GM12878 (cell line): ENCODE measurements around the gene RAPGEF1. TPM values are rescaled to one million over a fixed set of nuclear protein-coding genes. Genes with fewer than 3 reads are reported as not detected.

Source experiments
- ATAC-seq: fragments of 200-7000 bp; cut with Tn5 transposase; 3 replicates; pipeline ENCODE4 v1.9.1; 2020; ENCODE audit warnings: mild to moderate bottlenecking, moderate library complexity
- BruUV-seq: library from RNA; stranded (reverse); fragments of 400-500 nt; replicated peaks from 2 replicates; lab custom pipeline; 2021; lab: Mats Ljungman, UMichigan
- CTCF ChIA-PET: fragments of 300-600 bp; sonication (Branson Sonifier 250); formaldehyde crosslinking; extraction: SDS; loops from one replicate; lab custom pipeline; 2021; ENCODE audit warnings: inconsistent platforms; lab: Yijun Ruan, JAX
- POLR2A ChIA-PET: fragments of 350-600 bp; formaldehyde crosslinking; extraction: SDS; loops from one replicate; lab custom pipeline; 2021; ENCODE audit warnings: inconsistent platforms; lab: Charles Lee
- RAD21 ChIA-PET: fragments of 300-600 bp; sonication (Branson Sonifier 250); formaldehyde crosslinking; loops from one replicate; lab custom pipeline; 2023; ENCODE audit warnings: antibody characterized with exemption; ENCODE audit not compliant: unreplicated experiment; lab: Charles Lee
- SMC1A ChIA-PET: fragments of 300-600 bp; sonication (Branson Sonifier 250); formaldehyde crosslinking; loops from one replicate; lab custom pipeline; 2023; ENCODE audit not compliant: unreplicated experiment, uncharacterized antibody; lab: Charles Lee
- DNase-seq: peaks from one replicate; pipeline ENCODE4 v3.0.0-alpha.2; 2011; ENCODE audit warnings: low read depth, low spot score
- FAIRE-seq: peaks from 3 replicates; lab custom pipeline; 2011; peaks lifted over from hg19 to GRCh38; lab: Jason Lieb, UNC
- H2AFZ ChIP-seq: 2 replicates; pipeline ENCODE4 v1.6.0; 2011; ENCODE audit warnings: low read depth, low read length, control low read depth; ENCODE audit not compliant: control insufficient read depth
- H3K27ac ChIP-seq: 2 replicates; pipeline ENCODE4 v1.5.1; 2011; ENCODE audit warnings: control low read depth; ENCODE audit not compliant: control insufficient read depth, insufficient read depth
- H3K27me3 ChIP-seq, 2 experiments: replicated peaks in 1 of 2; 2 replicates each; pipeline versions ENCODE4 v1.6.0 to v1.6.1; 2011; ENCODE audit warnings: low read length in 1 of 2; ENCODE audit not compliant: control insufficient read depth in 2 of 2, insufficient read depth in 2 of 2
- H3K36me3 ChIP-seq, 2 experiments: 2 replicates each; pipeline ENCODE4 v1.5.1; 2011; ENCODE audit warnings: low read length in 1 of 2; ENCODE audit not compliant: control insufficient read depth in 2 of 2, insufficient read depth in 2 of 2
- H3K4me1 ChIP-seq: 2 replicates; pipeline ENCODE4 v1.6.1; 2011; ENCODE audit warnings: mild to moderate bottlenecking, low read length, moderate library complexity, mixed read lengths; ENCODE audit not compliant: control insufficient read depth, insufficient read depth
- H3K4me2 ChIP-seq: 2 replicates; pipeline ENCODE4 v1.6.0; 2011; ENCODE audit warnings: control low read depth; ENCODE audit not compliant: control insufficient read depth, insufficient read depth
- H3K4me3 ChIP-seq: fragments of 200-600 bp; sonication (generic); 2 replicates; pipeline ENCODE4 v1.5.1; 2016
- H3K79me2 ChIP-seq: 2 replicates; pipeline ENCODE4 v1.6.0; 2011; ENCODE audit warnings: low read length; ENCODE audit not compliant: control insufficient read depth, insufficient read depth
- H3K9ac ChIP-seq: 2 replicates; pipeline ENCODE4 v1.8.0; 2011; ENCODE audit warnings: low read length, control low read depth, mixed read lengths; ENCODE audit not compliant: control insufficient read depth, insufficient read depth
- H3K9me3 ChIP-seq: replicated peaks from 3 replicates; pipeline ENCODE4 v1.5.1; 2011; ENCODE audit warnings: mild to moderate bottlenecking, low read length; ENCODE audit not compliant: control insufficient read depth, insufficient read depth
- H4K20me1 ChIP-seq: 2 replicates; pipeline ENCODE4 v1.6.0; 2011; ENCODE audit not compliant: control insufficient read depth, insufficient read depth
- BCL11A ChIP-seq: IDR thresholded peaks from 2 replicates; pipeline ENCODE4 v1.6.1; 2011; ENCODE audit warnings: low read depth, low read length
- ELK1 ChIP-seq: IDR thresholded peaks from 2 replicates; pipeline ENCODE4 v1.6.1; 2012; ENCODE audit warnings: low read depth, low read length, improper control_type of control experiment
- HDGF ChIP-seq: fragments of 450-650 bp; IDR thresholded peaks from 2 replicates; pipeline ENCODE4 v1.6.1; 2016; ENCODE audit warnings: antibody characterized with exemption
- LARP7 ChIP-seq: fragments of 450-650 bp; IDR thresholded peaks from 2 replicates; pipeline ENCODE4 v1.6.1; 2017; ENCODE audit warnings: mild to moderate bottlenecking
- MTA3 ChIP-seq: IDR thresholded peaks from 2 replicates; pipeline ENCODE4 v1.6.1; 2012; ENCODE audit warnings: low read length, inconsistent platforms, borderline replicate concordance
- NFYB ChIP-seq: IDR thresholded peaks from 2 replicates; pipeline ENCODE4 v1.6.1; 2011; ENCODE audit warnings: low read depth, mild to moderate bottlenecking, low read length, improper control_type of control experiment, moderate library complexity; ENCODE audit not compliant: insufficient read depth
- POU2F2 ChIP-seq: IDR thresholded peaks from 3 replicates; pipeline ENCODE4 v1.6.1; 2011; ENCODE audit warnings: low read depth, mild to moderate bottlenecking, low read length, borderline replicate concordance
- RELA ChIP-seq: fragments of 450-650 bp; IDR thresholded peaks from 2 replicates; pipeline ENCODE4 v1.8.0; 2014; ENCODE audit warnings: borderline replicate concordance; ENCODE audit not compliant: partially characterized antibody
- SP1 ChIP-seq: IDR thresholded peaks from one replicate; pipeline ENCODE4 v1.6.1; 2011; ENCODE audit warnings: low read depth, low read length
- TCF12 ChIP-seq: IDR thresholded peaks from 2 replicates; pipeline ENCODE4 v1.6.1; 2011; ENCODE audit warnings: low read depth, mild to moderate bottlenecking, low read length
- TCF3 ChIP-seq: IDR thresholded peaks from 2 replicates; pipeline ENCODE4 v1.6.1; 2012; ENCODE audit warnings: low read depth, mild to moderate bottlenecking, low read length, borderline replicate concordance; ENCODE audit not compliant: insufficient read depth
- TCF7 ChIP-seq: IDR thresholded peaks from 2 replicates; pipeline ENCODE4 v1.6.1; 2014; ENCODE audit warnings: antibody characterized with exemption, borderline replicate concordance
- YBX1 ChIP-seq: fragments of 450-650 bp; IDR thresholded peaks from 2 replicates; pipeline ENCODE4 v1.6.1; 2016; ENCODE audit warnings: antibody characterized with exemption
- ZNF24 ChIP-seq: fragments of 450-650 bp; IDR thresholded peaks from 2 replicates; pipeline ENCODE4 v1.6.1; 2017; ENCODE audit warnings: antibody characterized with exemption, mild to moderate bottlenecking
- WGBS: methylation state at CpG from one replicate; pipeline ENCODE4 v1.1.6; 2016; ENCODE audit warnings: low lambda C conversion rate; ENCODE audit not compliant: insufficient replicate concordance, insufficient coverage; ENCODE audit errors: missing lambda C conversion rate; 5-methylcytosine and 5-hydroxymethylcytosine counted together
- in situ Hi-C: fragments of 300-500 bp; cut with MboI; formaldehyde crosslinking; loops from 9 replicates; pipeline ENCODE4 v1.14.3; 2018; ENCODE audit warnings: mixed read lengths
- intact Hi-C: fragments of 100-400 bp; cut with micrococcal nuclease; formaldehyde crosslinking; loops from one replicate; pipeline ENCODE4 v1.14.2; 2022; ENCODE audit not compliant: unreplicated experiment
- polyA plus RNA-seq, 11 experiments: library from polyadenylated mRNA; depleted of rRNA in 4 of 11; unstranded in 6 of 11; stranded (reverse) in 5 of 11; fragments of >200 nt; fragmentation: Nextera tagmentation in 4 of 11; fragmentation: Illumina TruSeq in 1 of 11; extraction: Ambion mirVana in 4 of 11; extraction: Trizol in 1 of 11; gene quantifications; 1 replicate in 1 of 11; 2 replicates in 10 of 11; pipeline versions ENCODE4 v1.2.1 to v1.2.3, GENCODE V29; 2011 to 2016; ENCODE audit warnings: inconsistent platforms in 2 of 11, missing spikeins in 2 of 11, low read depth in 1 of 11
- total RNA-seq, 4 experiments: library from RNA; depleted of rRNA in 3 of 4; stranded (reverse); fragments of >200 nt in 3 of 4; fragmentation: Illumina TruSeq in 1 of 4; extraction: Trizol in 1 of 4; gene quantifications; 2 replicates each; pipeline versions ENCODE4 v1.2.1 to v1.2.3, GENCODE V29; 2013 to 2021
- TF ChIP-seq, protein P1 (sequence below): fragments of 450-650 bp; formaldehyde crosslinking; IDR thresholded peaks from 2 replicates; pipeline ENCODE4 v1.5.0; 2022; ENCODE audit warnings: mild to moderate bottlenecking, missing genetic modification characterization

The RAPGEF1 gene
- total and polyA plus RNA-seq, 10 of the 15 experiments (the other 5 are each of a cell fraction or from before 2014, with no cell fraction given), result 0.42 to 113 (median 45.9) TPM

DNA sequence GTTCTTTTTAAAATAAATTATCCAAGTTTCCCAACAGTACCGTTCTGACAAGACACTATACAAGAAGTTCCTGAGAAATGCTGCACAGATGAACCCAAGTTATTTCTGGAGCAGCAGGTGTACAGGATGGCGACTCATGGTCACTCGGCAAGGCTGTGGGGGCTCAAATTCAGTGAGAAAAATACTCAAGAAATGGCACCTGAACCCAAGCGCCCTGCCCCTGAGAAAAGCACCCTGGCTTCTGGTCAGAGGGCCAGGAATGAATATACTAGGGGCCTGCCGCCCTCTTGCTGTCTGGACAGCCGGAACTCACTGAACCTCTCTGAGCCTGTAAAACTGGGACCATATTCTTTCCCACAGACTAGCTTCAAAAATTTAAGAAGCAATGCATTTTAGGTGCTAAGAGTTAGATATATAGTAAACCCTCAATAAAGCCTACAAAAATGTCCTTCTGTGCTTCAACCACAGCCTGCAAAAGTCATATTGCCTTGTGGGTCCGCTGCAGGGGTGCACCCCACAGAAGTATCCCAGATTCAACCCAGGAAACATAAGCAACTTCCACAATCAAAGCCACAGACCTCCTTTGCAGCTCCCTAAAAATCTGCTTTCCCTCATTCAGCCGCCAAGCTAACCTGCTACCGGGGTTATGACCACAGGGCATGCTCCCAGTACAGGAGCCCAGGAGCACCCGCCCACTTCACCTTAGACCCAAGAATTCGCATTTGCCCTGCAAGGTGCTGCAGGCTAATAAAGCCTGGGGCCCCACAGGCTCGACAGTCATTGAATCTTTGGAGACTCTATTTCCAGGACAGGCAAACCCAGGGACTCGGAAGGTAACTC lies 1.4 kb downstream of the RAPGEF1 start:
- BruUV-seq, result TSS peak; percentile 34
- peak overlapping the region; percentile 71 for H3K4me3 ChIP-seq
- ChIA-PET RAD21 (interaction anchor here (0.7 to 17.7 kb wide), 15 partner anchors 10 to 147 kb away, joined by 3 to 408 read pairs (median 10); no protein-coding TSS in a partner anchor), SMC1A (interaction anchor here (1.0 to 21.2 kb wide), 15 partner anchors 12 to 147 kb away, joined by 3 to 535 read pairs (median 8); no protein-coding TSS in a partner anchor), POLR2A (interaction anchor here (0.6 to 17.4 kb wide), 13 partner anchors 11 to 177 kb away, joined by 3 to 291 read pairs (median 5); no protein-coding TSS in a partner anchor), CTCF (interaction anchor here (1.0 to 17.1 kb wide), 22 partner anchors 11 to 235 kb away, joined by 3 to 197 read pairs (median 6); partner anchors contain the start of gene POMT1)
- peaks cover 45% of the 10 kb centered on the region for H3K4me1 ChIP-seq
- H3K27ac ChIP-seq, result peak overlapping the region; percentile 93
- intact Hi-C loops, result loop anchor here (2.0 to 10.0 kb wide), 5 partner anchors 14 to 344 kb away; partner anchors contain the start of gene PRRC2B
- no peak for DNase-seq
- WGBS, result 0% methylated on average over 12 of the region's 13 CpGs
- no peaks in the 10 kb centered on the region for H3K27me3 ChIP-seq
- peak; percentile 11 for ATAC-seq
- no peaks in the 10 kb centered on the region; a peak in 1 of 4 replicates for H3K36me3 ChIP-seq
- no peaks in the 10 kb centered on the region for H3K9me3 ChIP-seq
- peaks cover 63% of the 10 kb centered on the region for H3K79me2 ChIP-seq
- H4K20me1 ChIP-seq, result no peaks in the 10 kb centered on the region
- in situ Hi-C loops, result no loop called here
- H3K4me2 ChIP-seq, result peak overlapping the region; percentile 88
- no peak overlapping the region; the same call in none of the 2 replicates for H2AFZ ChIP-seq
- H3K9ac ChIP-seq, result peak overlapping the region; percentile 93
- FAIRE-seq, result no peak
- TF ChIP-seq POU2F2 (no peak), RELA (no peak), BCL11A (no peak), TCF3 (0 out of 2 replicates have a peak, but pooled peaks have one; percentile 29), SP1 (no peak), NFYB (no peak), TCF7 (no peak), HDGF (no peak), YBX1 (no peak), TCF12 (0 out of 2 replicates have a peak, but pooled peaks have one; percentile 13), MTA3 (no peak), LARP7 (no peak), ELK1 (no peak), ZNF24 (no peak)
- TF ChIP-seq, protein P1, sequence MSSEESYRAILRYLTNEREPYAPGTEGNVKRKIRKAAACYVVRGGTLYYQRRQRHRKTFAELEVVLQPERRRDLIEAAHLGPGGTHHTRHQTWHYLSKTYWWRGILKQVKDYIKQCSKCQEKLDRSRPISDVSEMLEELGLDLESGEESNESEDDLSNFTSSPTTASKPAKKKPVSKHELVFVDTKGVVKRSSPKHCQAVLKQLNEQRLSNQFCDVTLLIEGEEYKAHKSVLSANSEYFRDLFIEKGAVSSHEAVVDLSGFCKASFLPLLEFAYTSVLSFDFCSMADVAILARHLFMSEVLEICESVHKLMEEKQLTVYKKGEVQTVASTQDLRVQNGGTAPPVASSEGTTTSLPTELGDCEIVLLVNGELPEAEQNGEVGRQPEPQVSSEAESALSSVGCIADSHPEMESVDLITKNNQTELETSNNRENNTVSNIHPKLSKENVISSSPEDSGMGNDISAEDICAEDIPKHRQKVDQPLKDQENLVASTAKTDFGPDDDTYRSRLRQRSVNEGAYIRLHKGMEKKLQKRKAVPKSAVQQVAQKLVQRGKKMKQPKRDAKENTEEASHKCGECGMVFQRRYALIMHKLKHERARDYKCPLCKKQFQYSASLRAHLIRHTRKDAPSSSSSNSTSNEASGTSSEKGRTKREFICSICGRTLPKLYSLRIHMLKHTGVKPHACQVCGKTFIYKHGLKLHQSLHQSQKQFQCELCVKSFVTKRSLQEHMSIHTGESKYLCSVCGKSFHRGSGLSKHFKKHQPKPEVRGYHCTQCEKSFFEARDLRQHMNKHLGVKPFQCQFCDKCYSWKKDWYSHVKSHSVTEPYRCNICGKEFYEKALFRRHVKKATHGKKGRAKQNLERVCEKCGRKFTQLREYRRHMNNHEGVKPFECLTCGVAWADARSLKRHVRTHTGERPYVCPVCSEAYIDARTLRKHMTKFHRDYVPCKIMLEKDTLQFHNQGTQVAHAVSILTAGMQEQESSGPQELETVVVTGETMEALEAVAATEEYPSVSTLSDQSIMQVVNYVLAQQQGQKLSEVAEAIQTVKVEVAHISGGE (CRISPR knock-in tag), result no peak
